ENCODE measurements around the gene TSPAN32. TPM values are rescaled to one million over a fixed set of nuclear protein-coding genes. Genes with fewer than 3 reads are reported as not detected.
"Not testable (repeated sequence)": the region's sequence is repeated elsewhere in the genome, so short reads cannot be mapped to it uniquely, and the experiment has no call there.

TSPAN32 gene
- polyA plus RNA-seq, 12 donors = 1.8 to 6.4 (median 3.9) TPM; not detected in 2

GRCh38 chr11:2363577-2364370 lies 62.0 kb downstream of the TSPAN32 start:
- no peak for DNase-seq

DNA sequence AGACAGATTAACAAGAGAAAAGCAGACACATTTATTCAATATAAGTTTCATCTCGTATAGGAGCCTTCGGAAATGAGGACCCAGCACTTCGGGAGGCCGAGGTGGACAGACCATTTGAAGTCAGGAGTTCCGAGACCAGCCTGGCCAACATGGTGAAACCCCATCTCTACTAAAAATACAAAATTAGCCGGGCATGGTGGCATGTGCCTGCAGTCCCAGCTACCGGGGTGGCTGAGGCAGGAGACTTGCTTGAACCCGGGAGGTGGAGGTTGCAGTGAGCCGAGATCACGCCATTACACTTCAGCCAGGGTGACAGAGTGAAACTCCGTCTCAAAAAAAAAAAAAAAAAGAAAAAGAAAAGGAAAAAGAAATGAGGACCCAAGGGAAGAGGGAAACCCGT lies 62.6 kb downstream of the TSPAN32 start:
- not testable (repeated sequence) for DNase-seq

- no peak for DNase-seq
These were observed 63.9 kb downstream of the TSPAN32 start for GRCh38 chr11:2365571-2366210.

- no peak for DNase-seq
These were observed 64.5 kb downstream of the TSPAN32 start for GRCh38 chr11:2366276-2366675.

GRCh38 chr11:2366733-2367132 lies 64.9 kb downstream of the TSPAN32 start:
- DNase-seq = no peak

- DNase-seq = no peak
These were observed 65.7 kb downstream of the TSPAN32 start for GRCh38 chr11:2367266-2368160.

Other genes with a start within 250 kb of the TSPAN32 start
- over 10,000 TPM in 1 of 12 donors, 1,000 to 10,000 TPM in 11; 2,801 to 25,201 (median 3,863) TPM for gene IGF2, start 162.6 kb upstream of the TSPAN32 start, polyA plus RNA-seq (ENCODE audit: insufficient read length in 12 of 12)
- gene INS, start 140.8 kb upstream of the TSPAN32 start, polyA plus RNA-seq (ENCODE audit: insufficient read length in 12 of 12) = not detected
- 1 to 10 TPM in 1 of 12 donors, under 1 TPM in 7, not detected in 4; 0.10 to 1.3 (median 0.51) TPM for gene TH, start 130.2 kb upstream of the TSPAN32 start, polyA plus RNA-seq (ENCODE audit: insufficient read length in 12 of 12)
- 1 to 10 TPM in 1 of 12 donors, under 1 TPM in 7, not detected in 4; 0.08 to 1.0 (median 0.15) TPM for gene ASCL2, start 31.4 kb upstream of the TSPAN32 start, polyA plus RNA-seq (ENCODE audit: insufficient read length in 12 of 12)
- 1 to 10 TPM in 11 of 12 donors, not detected in 1; 1.0 to 9.1 (median 3.1) TPM for gene C11orf21, start 95 bp upstream of the TSPAN32 start, polyA plus RNA-seq (ENCODE audit: insufficient read length in 12 of 12)
- 100 to 1,000 TPM; 322 to 577 (median 435) TPM for gene CD81, start 75.3 kb downstream of the TSPAN32 start, polyA plus RNA-seq (ENCODE audit: insufficient read length in 12 of 12)
- 10 to 100 TPM in 11 of 12 donors, not detected in 1; 15.1 to 29.2 (median 17.7) TPM for gene TSSC4, start 98.7 kb downstream of the TSPAN32 start, polyA plus RNA-seq (ENCODE audit: insufficient read length in 12 of 12)
- gene TRPM5, start 142.5 kb downstream of the TSPAN32 start, polyA plus RNA-seq (ENCODE audit: insufficient read length in 12 of 12) = under 1 TPM in 5 of 12 donors, not detected in 7; 0.03 to 0.08 (median 0.05) TPM
- gene KCNQ1, start 143.0 kb downstream of the TSPAN32 start, polyA plus RNA-seq (ENCODE audit: insufficient read length in 12 of 12) = 1 to 10 TPM in 10 of 12 donors, not detected in 2; 1.3 to 2.5 (median 2.0) TPM

Measured in muscle of arm (tissue), 12 donors.